ELR (cell line): ENCODE data around the gene COPS3.

Experiments used
- DNase-seq: peaks from one replicate; pipeline ENCODE4 v3.0.0-alpha.2; 2015; ENCODE audit warnings: low read depth

COPS3 gene

GRCh38 chr17:17216236-17216635, 64.8 kb downstream of the COPS3 start:
- no peak for DNase-seq

GRCh38 chr17:17215575-17215974, 65.5 kb downstream of the COPS3 start:
- DNase-seq: no peak

- DNase-seq: no peak
These were observed 66.2 kb downstream of the COPS3 start for GRCh38 chr17:17214646-17215436.

- no peak for DNase-seq
These were observed 67.3 kb downstream of the COPS3 start for GRCh38 chr17:17213775-17214174.

GRCh38 chr17:17207998-17208397, 73.0 kb downstream of the COPS3 start:
- no peak for DNase-seq

- peak; percentile 16 for DNase-seq
These were observed 74.1 kb downstream of the COPS3 start for GRCh38 chr17:17206913-17207335.

GRCh38 chr17:17206124-17206912, 74.7 kb downstream of the COPS3 start, which contains the start of gene PLD6:
Gene PLD6, minus strand, starts transcription at chr17:17206333. Its CDS starts 47 bp downstream, at chr17:17206286.
- peak; percentile 83 for DNase-seq

GRCh38 chr17:17205368-17206123, 75.5 kb downstream of the COPS3 start:
- DNase-seq: peak; percentile 82

GRCh38 chr17:17204635-17205231, 76.3 kb downstream of the COPS3 start:
- DNase-seq: no peak

- DNase-seq: no peak
These were observed 76.9 kb downstream of the COPS3 start for GRCh38 chr17:17204041-17204591.

- DNase-seq: no peak
These were observed 77.8 kb downstream of the COPS3 start for GRCh38 chr17:17203173-17203730.

GRCh38 chr17:17201907-17202306, 79.1 kb downstream of the COPS3 start:
- DNase-seq: no peak

GRCh38 chr17:17201271-17201670, 79.8 kb downstream of the COPS3 start:
- no peak for DNase-seq

- no peak for DNase-seq
These were observed 80.2 kb downstream of the COPS3 start for GRCh38 chr17:17200831-17201230.

- no peak for DNase-seq
These were observed 80.7 kb downstream of the COPS3 start for GRCh38 chr17:17200311-17200710.

GRCh38 chr17:17198281-17198680, 82.8 kb downstream of the COPS3 start:
- peak; percentile 19 for DNase-seq

GRCh38 chr17:17196776-17197175, 84.3 kb downstream of the COPS3 start:
- peak; percentile 54 for DNase-seq
